ENCODE measurements around the gene UBE2D1. TPM values are rescaled to one million over a fixed set of nuclear protein-coding genes. Genes with fewer than 3 reads are reported as not detected.

UBE2D1 gene
- total RNA-seq, 2 donors from 2014 or later = 3.0 to 7.5 TPM

- no peak overlapping the region for H3K4me3 ChIP-seq
Observed at GRCh38 chr10:58360412-58361004, 25.7 kb downstream of the UBE2D1 start.

GRCh38 chr10:58361353-58361752, 26.5 kb downstream of the UBE2D1 start:
- no peaks in the 10 kb centered on the region for H3K36me3 ChIP-seq (replicated peaks in 1 of 2; ENCODE audit: insufficient read depth in 1 of 2, low read depth in 2 of 2)
- intact Hi-C loops (cut with DNase I) = no loop called here
- ATAC-seq (no peak), DNase-seq (no peak)
- H3K27me3 ChIP-seq = no peaks in the 10 kb centered on the region
- no peaks in the 10 kb centered on the region for H3K9me3 ChIP-seq
- TF ChIP-seq POLR2A (IDR thresholded peaks at IDR 0.05) = no peak
- TF ChIP-seq CTCF (IDR thresholded peaks at IDR 0.05) = no peak
- H3K4me1 ChIP-seq = peaks cover 5% of the 10 kb centered on the region
- H3K4me3 ChIP-seq = no peak overlapping the region
- WGBS, 2 donors = 97 to 100% methylated on average over 2 of the region's 2 CpGs
- H3K27ac ChIP-seq = no peak overlapping the region

More at GRCh38 chr10:58360412-58361004, 25.7 kb downstream of the UBE2D1 start:
- Histone ChIP-seq H3K9me3 (no peaks in the 10 kb centered on the region), H3K27ac (no peak overlapping the region), H3K27me3 (no peaks in the 10 kb centered on the region), H3K4me1 (peaks cover 5% of the 10 kb centered on the region), H3K36me3 (replicated peaks in 1 of 2; ENCODE audit: insufficient read depth in 1 of 2, low read depth in 2 of 2) (no peaks in the 10 kb centered on the region)
- 84 to 93% methylated on average over 7 to 9 of the region's 9 CpGs for WGBS, 2 donors
- ATAC-seq (no peak), DNase-seq (no peak)
- TF ChIP-seq CTCF (IDR thresholded peaks at IDR 0.05) = no peak
- TF ChIP-seq POLR2A (IDR thresholded peaks at IDR 0.05) = no peak
- intact Hi-C loops (cut with DNase I) = no loop called here

- WGBS, 2 donors = 67 to 68% methylated on average over 1 of the region's 1 CpG
- no peak for DNase-seq
- Histone ChIP-seq H3K4me1 (peaks cover 5% of the 10 kb centered on the region), H3K9me3 (no peaks in the 10 kb centered on the region), H3K27ac (no peak overlapping the region), H3K27me3 (no peaks in the 10 kb centered on the region), H3K36me3 (replicated peaks in 1 of 2; ENCODE audit: insufficient read depth in 1 of 2, low read depth in 2 of 2) (no peaks in the 10 kb centered on the region), H3K4me3 (no peak overlapping the region)
- intact Hi-C loops (cut with DNase I) = no loop called here
- TF ChIP-seq POLR2A (IDR thresholded peaks at IDR 0.05) = no peak
- no peak for TF ChIP-seq CTCF (IDR thresholded peaks at IDR 0.05)
- ATAC-seq = no peak
Observed at GRCh38 chr10:58362027-58362789, 27.4 kb downstream of the UBE2D1 start.

- intact Hi-C loops (cut with DNase I) = no loop called here
- WGBS, 2 donors = 79 to 81% methylated on average over 3 of the region's 3 CpGs
- H3K27ac ChIP-seq = no peak overlapping the region
- no peaks in the 10 kb centered on the region for H3K9me3 ChIP-seq
- no peak overlapping the region for H3K4me3 ChIP-seq
- no peaks in the 10 kb centered on the region for H3K36me3 ChIP-seq (replicated peaks in 1 of 2; ENCODE audit: insufficient read depth in 1 of 2, low read depth in 2 of 2)
- ATAC-seq (no peak), DNase-seq (no peak)
- TF ChIP-seq POLR2A (IDR thresholded peaks at IDR 0.05) (no peak), CTCF (IDR thresholded peaks at IDR 0.05) (no peak)
- peaks cover 3% of the 10 kb centered on the region for H3K4me1 ChIP-seq
- H3K27me3 ChIP-seq = no peaks in the 10 kb centered on the region
Observed at GRCh38 chr10:58367069-58367468, 32.3 kb downstream of the UBE2D1 start.

- DNase-seq (no peak), ATAC-seq (no peak)
- Histone ChIP-seq H3K27me3 (no peaks in the 10 kb centered on the region), H3K4me1 (no peaks in the 10 kb centered on the region), H3K36me3 (replicated peaks in 1 of 2; ENCODE audit: insufficient read depth in 1 of 2, low read depth in 2 of 2) (no peaks in the 10 kb centered on the region), H3K27ac (no peak overlapping the region), H3K4me3 (no peak overlapping the region), H3K9me3 (no peaks in the 10 kb centered on the region)
- TF ChIP-seq CTCF (IDR thresholded peaks at IDR 0.05) (no peak), POLR2A (IDR thresholded peaks at IDR 0.05) (no peak)
- intact Hi-C loops (cut with DNase I) = no loop called here
Observed at GRCh38 chr10:58371473-58371872, 36.7 kb downstream of the UBE2D1 start.

Measured in body of pancreas (tissue), 4 donors.